Effector memory CD8-positive, alpha-beta T cell (primary cell): ENCODE results near the gene CARD19.
"Not testable (repeated sequence)": the region's sequence is repeated elsewhere in the genome, so short reads cannot be mapped to it uniquely, and the experiment has no call there.

ENCODE experiments used
- ATAC-seq: fragments of 150-1000 bp; cut with Tn5 transposase; replicated peaks from 2 replicates; pipeline ENCODE4 v1.10.0; 2021; ENCODE audit warnings: mild to moderate bottlenecking, moderate library complexity
- DNase-seq, 3 experiments: peaks; one replicate each; pipeline ENCODE4 v3.0.0; 2021
- H3K27ac Mint-ChIP-seq, 2 donors: one replicate each; pipeline ENCODE4 v1.8.0; 2022; ENCODE audit warnings: mild to moderate bottlenecking in 2 of 2, mixed read lengths in 2 of 2, moderate library complexity in 2 of 2
- H3K27me3 Mint-ChIP-seq, 2 donors: one replicate each; pipeline ENCODE4 v1.8.0; 2022; ENCODE audit warnings: mixed read lengths in 2 of 2
- H3K36me3 Mint-ChIP-seq: one replicate; pipeline ENCODE4 v1.8.0; 2022; ENCODE audit warnings: mild to moderate bottlenecking, moderate library complexity, mixed read lengths; ENCODE audit not compliant: insufficient read depth
- H3K4me1 Mint-ChIP-seq, 2 donors: one replicate each; pipeline ENCODE4 v1.8.0; 2022; ENCODE audit warnings: low read depth in 2 of 2, mixed read lengths in 2 of 2
- H3K4me3 Mint-ChIP-seq, 2 donors: one replicate each; pipeline ENCODE4 v1.8.0; 2022; ENCODE audit warnings: mild to moderate bottlenecking in 2 of 2, mixed read lengths in 2 of 2, moderate library complexity in 2 of 2
- H3K9me3 Mint-ChIP-seq, 2 donors: one replicate each; pipeline ENCODE4 v1.8.0; 2022; ENCODE audit warnings: mixed read lengths in 2 of 2

The CARD19 gene

DNA sequence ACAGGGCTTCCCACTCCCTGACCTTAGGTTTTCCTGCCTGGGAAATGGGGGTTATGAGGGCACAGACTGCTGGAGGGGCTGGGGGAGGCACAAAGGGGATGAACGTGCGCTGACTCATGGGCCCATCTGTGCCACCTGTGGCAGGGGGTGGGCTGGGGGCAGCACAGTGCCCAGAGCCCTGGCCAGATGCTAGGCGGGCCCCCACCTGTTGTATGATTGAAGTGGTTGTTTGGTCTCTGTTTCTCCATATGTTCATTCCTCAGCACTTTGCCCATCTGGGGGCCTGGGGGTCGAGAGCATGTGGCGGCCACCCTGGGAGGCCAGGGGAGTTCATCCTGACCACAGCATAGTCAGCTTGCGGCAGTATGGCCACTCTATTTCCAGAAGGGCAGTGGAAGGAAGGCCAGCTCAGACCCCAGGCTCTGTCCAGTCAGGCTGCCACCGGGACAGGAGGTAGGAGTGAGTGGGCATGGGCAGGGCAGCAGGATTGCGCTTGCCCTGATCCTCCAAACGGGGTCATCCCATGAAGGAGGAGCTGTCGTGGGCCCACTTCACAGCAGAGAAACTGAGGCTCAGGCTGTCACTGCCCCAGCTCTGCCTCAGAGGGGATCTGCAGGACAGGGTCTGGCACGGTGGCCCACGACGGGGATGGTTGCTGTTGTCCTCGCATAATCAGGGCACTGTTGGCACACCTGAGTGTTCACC, 38.9 kb downstream of the CARD19 start:
- peak overlapping the region; percentile 97 to 98 for H3K27ac Mint-ChIP-seq
- peaks cover 59% of the 10 kb centered on the region for H3K36me3 Mint-ChIP-seq
- H3K4me1 Mint-ChIP-seq, result peaks cover 32 to 40% of the 10 kb centered on the region in 2 donors
- H3K4me3 Mint-ChIP-seq, result peak overlapping the region; percentile 91 to 93
- ATAC-seq (no peak), DNase-seq (no peak)
- no peaks in the 10 kb centered on the region for H3K27me3 Mint-ChIP-seq
- no peaks in the 10 kb centered on the region for H3K9me3 Mint-ChIP-seq

DNA sequence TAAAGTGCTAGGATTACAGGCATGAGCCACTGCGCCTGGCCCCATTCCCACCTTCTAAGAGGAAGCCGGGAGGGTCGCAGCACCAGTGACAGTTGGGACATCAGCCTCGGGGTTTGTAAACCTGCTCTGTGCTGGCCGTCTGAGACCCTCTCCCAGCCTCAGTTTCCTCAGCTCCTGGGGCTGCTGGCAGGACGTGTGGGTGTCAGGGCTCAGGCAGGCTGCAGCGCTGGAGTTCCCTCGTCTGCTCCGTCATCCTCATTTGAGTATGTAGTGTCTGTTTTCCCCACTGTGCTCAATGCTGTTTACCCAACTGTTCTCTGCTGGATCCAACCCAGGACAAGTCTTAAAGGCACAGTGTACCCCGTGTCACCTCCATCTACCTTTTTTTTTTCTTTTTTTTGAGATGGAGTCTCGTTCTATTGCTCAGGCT, 40.0 kb downstream of the CARD19 start:
- Mint-ChIP-seq H3K9me3 (no peaks in the 10 kb centered on the region), H3K36me3 (peaks cover 48% of the 10 kb centered on the region), H3K27ac (peak overlapping the region; percentile 25 to 97), H3K27me3 (no peaks in the 10 kb centered on the region), H3K4me3 (peak overlapping the region in 1 of 2 donors; percentile 93), H3K4me1 (peaks cover 31 to 32% of the 10 kb centered on the region in 2 donors)
- DNase-seq (no peak), ATAC-seq (no peak)

DNA sequence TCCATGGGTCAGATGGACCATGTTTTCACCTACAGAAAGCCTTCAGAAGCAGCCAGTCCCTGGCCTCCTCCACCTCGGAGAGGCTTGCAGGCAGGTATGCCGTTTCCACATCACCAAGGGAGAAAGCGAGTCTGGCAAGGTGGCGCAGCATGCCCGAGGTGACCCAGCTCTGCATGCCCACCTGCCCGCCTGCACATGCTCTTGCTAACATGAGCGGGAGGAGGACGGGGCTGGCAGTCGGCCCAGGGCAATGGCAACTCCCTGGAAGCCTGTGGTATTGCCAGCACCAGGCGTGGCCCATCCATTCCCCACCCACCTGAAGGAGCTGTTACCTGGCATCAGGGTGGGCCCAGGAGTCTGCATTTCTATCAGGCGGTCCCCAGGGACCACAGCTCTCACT, 41.3 kb downstream of the CARD19 start:
- ATAC-seq (no peak), DNase-seq (no peak)
- no peaks in the 10 kb centered on the region for H3K9me3 Mint-ChIP-seq
- H3K36me3 Mint-ChIP-seq, result peaks cover 34% of the 10 kb centered on the region
- no peaks in the 10 kb centered on the region for H3K27me3 Mint-ChIP-seq
- H3K27ac Mint-ChIP-seq, result peak overlapping the region in 1 of 2 donors; percentile 32
- H3K4me3 Mint-ChIP-seq, result no peak overlapping the region
- peaks cover 18 to 21% of the 10 kb centered on the region in 2 donors for H3K4me1 Mint-ChIP-seq

DNA sequence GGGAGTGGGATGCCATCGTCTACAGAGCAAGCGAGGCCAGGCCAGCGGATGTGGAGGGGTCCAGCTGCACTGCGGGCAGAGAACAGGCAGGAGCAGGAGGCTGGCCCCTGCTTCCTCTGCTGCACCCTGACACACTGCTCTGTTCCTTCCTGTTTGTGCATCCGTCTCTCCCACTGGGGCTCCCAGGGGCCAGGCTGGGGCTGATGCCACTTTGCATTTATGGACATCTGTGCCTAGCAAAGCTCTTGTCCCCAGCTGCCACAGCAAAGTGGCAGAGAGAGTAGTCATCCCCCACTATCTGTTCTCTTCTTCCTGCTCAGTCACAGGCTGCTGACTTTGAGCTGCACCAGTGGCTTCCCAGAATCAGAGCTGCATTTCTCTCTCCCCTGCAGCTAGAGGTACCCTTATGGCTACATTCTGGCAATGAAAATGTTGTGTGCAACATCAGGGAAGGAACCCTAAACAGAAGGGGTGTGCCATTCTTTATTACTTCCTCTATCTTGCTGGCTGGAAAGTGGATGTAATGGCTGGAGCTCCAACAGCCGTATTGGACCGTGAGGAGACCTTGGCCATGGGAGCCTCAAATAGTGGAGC, 42.3 kb downstream of the CARD19 start:
- DNase-seq (no peak), ATAC-seq (no peak)
- Mint-ChIP-seq H3K4me1 (peaks cover 9 to 16% of the 10 kb centered on the region in 2 donors), H3K27me3 (no peaks in the 10 kb centered on the region), H3K9me3 (no peaks in the 10 kb centered on the region), H3K36me3 (peaks cover 31% of the 10 kb centered on the region), H3K4me3 (no peak overlapping the region), H3K27ac (peak overlapping the region in 1 of 2 donors; percentile 32)

DNA sequence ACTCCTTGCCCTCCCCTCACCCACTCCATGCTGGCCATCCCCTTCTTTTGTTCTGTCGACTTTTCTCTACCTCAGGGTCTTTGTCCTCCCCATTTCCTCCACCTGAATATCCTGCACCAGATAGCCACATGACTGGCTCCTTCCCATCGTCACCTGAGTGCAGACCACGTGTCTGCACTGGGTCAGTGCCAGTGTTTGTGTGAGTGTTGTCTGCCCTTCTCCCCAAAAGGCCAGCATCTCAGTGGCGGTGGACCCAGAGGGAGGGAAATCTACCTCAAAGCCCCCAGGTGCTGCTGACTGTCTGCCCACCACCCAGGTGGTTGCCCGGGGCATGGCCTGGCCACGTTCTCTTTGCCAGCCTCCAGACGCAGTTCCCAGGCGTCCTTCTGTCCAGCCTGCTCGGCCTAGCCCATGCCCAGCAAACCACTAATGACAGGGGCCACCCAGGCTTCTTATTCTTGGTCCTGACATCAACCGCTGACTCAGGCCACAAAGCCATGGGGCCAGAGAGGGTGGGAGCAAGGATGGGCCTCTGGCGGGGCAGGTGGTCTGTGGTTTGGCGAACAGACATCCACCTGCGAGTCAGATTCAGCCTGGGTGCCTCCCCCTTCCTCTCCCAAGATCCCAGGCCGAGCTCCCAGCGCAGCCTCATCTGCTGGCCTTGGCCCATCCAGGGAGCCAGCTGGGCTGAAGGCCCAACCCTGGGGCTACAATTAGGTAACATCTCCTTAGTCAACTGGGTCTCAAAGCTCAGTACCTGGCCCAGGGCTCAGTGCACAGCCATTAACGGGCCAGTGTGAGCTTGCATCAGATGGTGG, 43.6 kb downstream of the CARD19 start:
- H3K4me1 Mint-ChIP-seq, result peaks cover 11 to 23% of the 10 kb centered on the region in 2 donors
- no peak for DNase-seq
- no peak overlapping the region for H3K4me3 Mint-ChIP-seq
- no peak for ATAC-seq
- H3K27me3 Mint-ChIP-seq, result no peaks in the 10 kb centered on the region
- no peaks in the 10 kb centered on the region for H3K9me3 Mint-ChIP-seq
- peaks cover 23% of the 10 kb centered on the region for H3K36me3 Mint-ChIP-seq
- peak overlapping the region in 1 of 2 donors; percentile 85 for H3K27ac Mint-ChIP-seq

DNA sequence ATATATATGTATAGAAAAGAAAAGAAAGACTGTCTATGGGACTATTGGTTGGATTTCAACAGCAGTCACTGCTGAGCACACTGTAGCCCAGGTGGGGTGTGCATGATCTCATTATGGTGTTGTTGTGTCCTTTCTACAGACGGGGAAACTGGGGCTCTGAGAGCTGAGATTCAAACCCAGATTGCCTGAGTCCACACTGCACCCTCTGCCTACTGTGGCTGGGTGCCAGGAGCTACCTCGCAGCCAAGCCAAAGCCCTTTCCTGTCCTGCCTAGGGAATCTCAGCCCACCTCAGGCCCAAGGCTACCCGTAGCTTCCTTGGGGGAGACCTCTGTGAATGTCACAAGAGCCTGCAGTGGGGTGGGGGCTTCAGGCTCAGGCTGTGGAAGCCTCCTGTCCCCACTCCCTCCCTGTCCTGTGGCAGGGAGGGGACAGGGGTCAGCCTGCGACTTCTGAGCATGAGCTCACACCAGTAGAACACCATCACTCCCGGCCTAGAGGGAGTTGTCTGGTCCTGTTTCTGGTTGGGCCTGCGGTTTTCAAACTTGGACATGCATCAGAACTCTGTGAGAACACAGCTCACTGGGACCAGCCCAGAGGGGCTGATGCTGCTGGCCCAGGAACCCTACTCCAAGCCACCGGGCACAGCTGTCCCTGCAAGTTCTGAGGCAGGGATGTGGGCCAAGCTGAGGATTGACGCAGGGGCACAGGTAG, 45.9 kb downstream of the CARD19 start:
- DNase-seq, result no peak
- Mint-ChIP-seq H3K4me3 (no peak overlapping the region), H3K27me3 (no peaks in the 10 kb centered on the region), H3K36me3 (peaks cover 16% of the 10 kb centered on the region), H3K4me1 (peaks cover 10 to 22% of the 10 kb centered on the region in 2 donors), H3K27ac (no peak overlapping the region), H3K9me3 (peaks cover 0 to 2% of the 10 kb centered on the region in 2 donors)
- ATAC-seq, result no peak

DNA sequence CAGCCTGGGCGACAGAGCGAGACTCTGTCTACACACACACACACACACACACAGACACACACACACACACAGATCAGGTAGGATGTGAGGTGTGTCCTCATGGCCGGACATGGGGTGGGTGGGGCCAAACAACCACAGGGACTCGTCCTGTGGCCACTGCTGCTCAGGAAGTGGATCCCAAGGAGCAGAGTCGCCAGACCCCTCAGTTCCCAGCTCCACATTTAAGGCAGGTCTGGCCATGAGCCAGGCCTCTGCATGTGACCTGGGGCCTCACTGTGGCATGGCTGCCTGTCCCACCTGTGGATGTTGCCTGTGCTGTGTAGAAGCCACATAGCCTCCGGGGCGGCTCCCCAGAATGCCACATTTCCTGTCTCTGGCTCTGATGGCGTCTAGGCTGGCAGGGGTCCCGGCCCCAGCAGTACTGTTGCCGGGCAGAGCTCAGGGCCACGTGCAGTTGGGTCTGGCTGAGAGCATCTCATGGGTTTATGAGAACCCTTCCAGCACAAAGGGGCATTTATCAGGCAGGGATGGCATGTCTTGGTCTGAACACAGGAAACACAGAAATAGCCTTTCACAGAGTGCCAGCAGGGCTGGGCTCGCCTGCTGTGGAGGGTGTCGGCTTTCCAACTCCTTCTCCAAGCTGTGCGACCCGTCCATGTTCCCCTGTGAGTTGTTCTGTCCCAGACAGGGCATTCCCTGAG, 48.0 kb downstream of the CARD19 start:
- H3K27me3 Mint-ChIP-seq, result no peaks in the 10 kb centered on the region
- peaks cover 11% of the 10 kb centered on the region for H3K36me3 Mint-ChIP-seq
- H3K9me3 Mint-ChIP-seq, result peaks cover 0 to 3% of the 10 kb centered on the region in 2 donors
- peak; percentile 95 for ATAC-seq
- H3K4me3 Mint-ChIP-seq, result peak overlapping the region; percentile 63 to 76
- H3K27ac Mint-ChIP-seq, result peak overlapping the region; percentile 95 to 97
- peaks cover 10 to 21% of the 10 kb centered on the region in 2 donors for H3K4me1 Mint-ChIP-seq
- DNase-seq, result peak; percentile 53 to 64 (median 58)

DNA sequence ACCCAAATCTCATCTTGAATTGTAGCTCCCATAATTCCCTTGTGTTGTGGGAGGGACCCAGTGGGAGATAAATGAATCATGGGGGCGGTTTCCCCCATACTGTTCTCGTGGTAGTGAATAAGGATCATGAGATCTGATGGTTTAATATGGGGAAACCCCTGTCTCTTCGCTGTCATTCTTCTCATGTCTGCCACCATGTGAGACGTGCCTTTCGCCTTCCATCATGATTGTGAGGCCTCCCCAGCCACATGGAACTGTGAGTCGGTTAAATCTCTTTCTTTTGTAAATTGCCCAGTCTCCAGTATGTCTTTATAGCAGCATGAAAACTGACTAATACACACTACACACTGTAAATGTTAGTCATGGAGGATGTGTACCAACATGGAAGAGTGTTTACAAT, 50.7 kb downstream of the CARD19 start:
- peak overlapping the region; percentile 36 to 56 for H3K27ac Mint-ChIP-seq
- peaks cover 11% of the 10 kb centered on the region for H3K36me3 Mint-ChIP-seq
- not testable (repeated sequence) for H3K4me3 Mint-ChIP-seq, H3K27me3 Mint-ChIP-seq, ATAC-seq, H3K9me3 Mint-ChIP-seq, DNase-seq
- H3K4me1 Mint-ChIP-seq, result peaks cover 10 to 23% of the 10 kb centered on the region in 2 donors

DNA sequence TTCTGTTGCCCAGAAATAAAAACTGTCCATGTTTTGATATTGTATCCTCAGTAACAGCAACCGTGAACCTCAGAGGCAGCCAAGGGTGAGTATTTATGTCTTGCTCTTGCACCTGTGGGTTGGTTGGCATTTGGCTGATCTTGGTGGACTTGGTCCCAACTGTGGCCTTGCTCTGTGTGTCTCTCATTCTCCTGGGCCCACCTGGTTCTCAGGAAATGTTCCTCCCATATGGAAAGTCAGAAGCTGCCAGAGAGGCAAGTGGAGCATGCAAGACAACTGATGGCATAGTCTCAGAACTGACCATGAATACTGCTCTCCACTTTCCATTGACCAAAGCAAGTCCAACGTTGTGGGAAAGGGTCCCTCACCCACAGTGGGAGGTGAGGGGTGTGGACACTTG, 51.6 kb downstream of the CARD19 start:
- ATAC-seq (no peak), DNase-seq (no peak)
- peaks cover 11% of the 10 kb centered on the region for H3K36me3 Mint-ChIP-seq
- H3K4me1 Mint-ChIP-seq, result peaks cover 10 to 21% of the 10 kb centered on the region in 2 donors
- H3K4me3 Mint-ChIP-seq, result no peak overlapping the region
- H3K9me3 Mint-ChIP-seq, result peaks cover 0 to 3% of the 10 kb centered on the region in 2 donors
- H3K27ac Mint-ChIP-seq, result no peak overlapping the region
- no peaks in the 10 kb centered on the region for H3K27me3 Mint-ChIP-seq

DNA sequence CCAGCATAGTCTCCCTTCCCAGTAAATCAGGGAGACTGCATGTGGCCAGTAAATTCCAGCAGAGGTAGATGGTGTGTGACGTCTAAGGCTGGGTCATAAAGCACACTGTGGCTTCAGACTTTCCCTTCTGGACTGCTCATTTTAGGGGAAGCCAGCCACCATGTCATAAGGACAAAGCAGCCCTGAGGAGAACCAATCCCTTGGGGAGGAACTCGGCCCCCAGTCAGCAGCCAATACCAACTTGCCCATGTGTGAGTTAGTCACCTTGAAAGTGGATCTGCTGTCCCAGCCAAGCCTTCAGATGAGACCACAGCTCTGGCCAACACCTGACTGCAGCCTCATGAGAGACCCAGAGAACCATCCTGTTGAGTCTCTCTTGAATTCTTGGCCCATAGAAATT, 52.7 kb downstream of the CARD19 start:
- Mint-ChIP-seq H3K36me3 (peaks cover under 1% of the 10 kb centered on the region), H3K9me3 (peaks cover 0 to 3% of the 10 kb centered on the region in 2 donors), H3K4me3 (no peak overlapping the region), H3K27me3 (no peaks in the 10 kb centered on the region), H3K4me1 (peaks cover 10 to 14% of the 10 kb centered on the region in 2 donors), H3K27ac (no peak overlapping the region)
- ATAC-seq (no peak), DNase-seq (no peak)

DNA sequence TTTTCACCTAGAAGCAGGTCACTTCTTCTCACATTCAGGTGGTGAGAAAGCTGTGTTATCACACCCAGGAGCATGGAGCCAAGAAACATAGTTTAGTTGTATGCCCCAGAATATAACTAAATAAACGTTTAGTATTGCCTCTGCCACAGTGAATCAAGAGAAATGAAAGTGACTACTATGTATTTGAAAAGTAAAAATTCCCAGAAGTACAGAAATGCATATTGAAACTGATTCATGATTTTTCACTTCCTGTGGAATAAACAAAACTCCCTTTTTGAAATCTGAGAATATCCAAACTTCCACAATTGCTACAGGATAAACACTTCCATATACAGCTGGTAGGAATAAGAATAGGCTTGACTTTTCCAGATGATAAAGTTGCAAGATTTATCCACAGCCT, 53.3 kb downstream of the CARD19 start:
- no peak overlapping the region for H3K27ac Mint-ChIP-seq
- H3K27me3 Mint-ChIP-seq, result no peaks in the 10 kb centered on the region
- peaks cover 0 to 3% of the 10 kb centered on the region in 2 donors for H3K9me3 Mint-ChIP-seq
- DNase-seq, result no peak
- no peaks in the 10 kb centered on the region for H3K36me3 Mint-ChIP-seq
- no peak overlapping the region for H3K4me3 Mint-ChIP-seq
- H3K4me1 Mint-ChIP-seq, result peaks cover 5 to 8% of the 10 kb centered on the region in 2 donors
- no peak for ATAC-seq

DNA sequence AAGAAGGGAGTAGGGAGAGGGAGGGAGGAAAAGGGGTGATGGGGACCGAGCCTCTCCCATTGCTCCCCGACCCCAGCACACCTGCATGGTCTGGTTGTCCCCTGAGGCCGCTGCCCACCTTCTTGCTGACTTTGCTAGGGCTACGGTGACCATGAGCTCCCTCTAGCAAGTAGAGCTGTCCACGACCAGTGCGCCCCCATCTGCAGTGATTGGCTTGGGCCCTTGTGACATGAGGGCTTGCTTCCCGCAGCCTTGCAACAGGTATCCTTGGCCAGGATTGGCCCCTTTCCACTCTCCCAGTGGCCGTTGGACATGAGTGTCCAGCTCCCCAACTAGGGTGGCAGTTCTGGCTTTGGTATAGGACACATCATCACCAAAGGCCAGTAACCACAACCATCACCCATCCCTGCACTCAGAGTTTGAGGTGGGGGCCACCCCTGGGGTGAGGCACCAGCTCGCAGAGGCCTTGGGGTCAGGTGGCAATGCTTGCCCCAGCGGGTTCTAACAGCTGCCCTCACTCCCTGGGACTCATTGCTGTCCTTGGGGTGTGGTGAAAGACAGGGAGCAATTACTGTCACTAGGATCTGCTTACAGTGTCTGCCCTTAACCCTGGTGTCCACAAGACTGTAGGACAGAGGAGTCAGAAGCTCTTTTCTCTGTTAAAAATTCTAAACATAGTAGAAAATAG, 55.2 kb downstream of the CARD19 start:
- H3K36me3 Mint-ChIP-seq, result no peaks in the 10 kb centered on the region
- H3K4me1 Mint-ChIP-seq, result peaks cover 3 to 5% of the 10 kb centered on the region in 2 donors
- H3K9me3 Mint-ChIP-seq, result peaks cover 0 to 3% of the 10 kb centered on the region in 2 donors
- no peak overlapping the region for H3K27ac Mint-ChIP-seq
- H3K27me3 Mint-ChIP-seq, result no peaks in the 10 kb centered on the region
- no peak overlapping the region for H3K4me3 Mint-ChIP-seq
- ATAC-seq (no peak), DNase-seq (no peak)
